Duodenal mucosa (tissue), 2 donors: Measurements from ENCODE around the gene IBTK.

Source experiments
- H3K27ac ChIP-seq: one replicate; pipeline ENCODE4 v1.7.0; 2013; ENCODE audit warnings: low read depth, low read length
- H3K27me3 ChIP-seq, 2 donors: one replicate each; pipeline ENCODE4 v1.7.0; 2013; ENCODE audit warnings: low read length in 2 of 2, control low read depth in 1 of 2; ENCODE audit not compliant: insufficient read depth in 2 of 2, control insufficient read depth in 1 of 2
- H3K36me3 ChIP-seq, 2 donors: one replicate each; pipeline ENCODE4 v1.7.0; 2013; ENCODE audit warnings: low read length in 2 of 2, control low read depth in 1 of 2; ENCODE audit not compliant: insufficient read depth in 2 of 2, control insufficient read depth in 1 of 2
- H3K4me1 ChIP-seq, 2 donors: one replicate each; pipeline ENCODE4 v1.7.0; 2013; ENCODE audit warnings: low read length in 2 of 2, control low read depth in 1 of 2; ENCODE audit not compliant: insufficient read depth in 2 of 2, control insufficient read depth in 1 of 2
- H3K4me3 ChIP-seq, 2 donors: one replicate each; pipeline ENCODE4 v1.7.0; 2013; ENCODE audit warnings: low read length in 2 of 2, low read depth in 1 of 2
- H3K9ac ChIP-seq, 2 donors: one replicate each; pipeline ENCODE4 v1.7.0; 2013; ENCODE audit warnings: low read length in 2 of 2, low read depth in 1 of 2
- H3K9me3 ChIP-seq, 2 donors: one replicate each; pipeline ENCODE4 v1.7.0; 2013; ENCODE audit warnings: low read length in 2 of 2, control low read depth in 1 of 2; ENCODE audit not compliant: control insufficient read depth in 1 of 2

The IBTK gene

DNA sequence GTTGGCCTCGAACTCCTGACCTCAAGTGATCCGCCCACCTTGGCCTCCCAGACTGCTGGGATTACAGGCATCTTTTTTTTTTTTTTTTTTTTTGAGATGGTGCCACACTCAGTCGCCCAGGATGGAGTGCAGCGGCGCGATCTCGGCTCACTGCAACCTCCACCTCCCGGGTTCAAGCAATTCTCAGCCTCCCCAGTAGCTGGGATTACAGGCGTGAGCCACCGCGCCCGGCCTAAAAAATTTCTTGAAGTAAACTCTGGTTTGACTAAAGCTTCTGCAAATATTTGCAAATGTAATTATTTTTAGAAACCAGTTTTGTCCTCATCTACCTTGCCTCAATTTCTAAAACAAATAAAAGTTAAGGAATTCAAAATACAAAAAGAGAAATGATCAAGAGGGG, 1.2 kb downstream of the IBTK start:
- peak overlapping the region; percentile 94 to 99 for H3K9ac ChIP-seq
- H3K4me1 ChIP-seq = peaks cover 19 to 31% of the 10 kb centered on the region in 2 donors
- no peaks in the 10 kb centered on the region for H3K9me3 ChIP-seq
- no peak overlapping the region for H3K27ac ChIP-seq
- peak overlapping the region; percentile 91 to 95 for H3K4me3 ChIP-seq
- no peaks in the 10 kb centered on the region for H3K36me3 ChIP-seq
- no peaks in the 10 kb centered on the region for H3K27me3 ChIP-seq

DNA sequence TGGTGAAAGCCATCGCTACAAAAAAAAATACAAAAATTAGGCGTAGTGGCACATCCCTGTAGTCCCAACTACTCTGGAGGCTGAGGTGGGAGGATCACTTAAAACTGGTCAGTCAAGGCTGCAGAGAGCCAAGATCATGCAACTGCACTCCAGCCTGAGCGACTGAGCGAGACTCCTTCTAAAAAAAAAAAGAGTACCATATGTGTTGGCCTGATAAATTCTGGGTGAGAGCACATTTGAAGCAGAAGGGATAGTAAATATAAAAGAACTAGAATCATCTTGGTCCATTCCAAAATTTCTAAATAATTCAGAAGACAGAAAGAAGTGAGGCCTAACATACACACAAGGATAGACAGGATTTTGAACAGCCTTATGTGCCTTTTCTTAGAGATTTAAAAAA, 2.2 kb downstream of the IBTK start:
- Histone ChIP-seq H3K27ac (no peak overlapping the region), H3K27me3 (no peaks in the 10 kb centered on the region), H3K4me1 (peaks cover 19 to 31% of the 10 kb centered on the region in 2 donors), H3K9me3 (no peaks in the 10 kb centered on the region), H3K36me3 (no peaks in the 10 kb centered on the region), H3K9ac (no peak overlapping the region), H3K4me3 (no peak overlapping the region)

DNA sequence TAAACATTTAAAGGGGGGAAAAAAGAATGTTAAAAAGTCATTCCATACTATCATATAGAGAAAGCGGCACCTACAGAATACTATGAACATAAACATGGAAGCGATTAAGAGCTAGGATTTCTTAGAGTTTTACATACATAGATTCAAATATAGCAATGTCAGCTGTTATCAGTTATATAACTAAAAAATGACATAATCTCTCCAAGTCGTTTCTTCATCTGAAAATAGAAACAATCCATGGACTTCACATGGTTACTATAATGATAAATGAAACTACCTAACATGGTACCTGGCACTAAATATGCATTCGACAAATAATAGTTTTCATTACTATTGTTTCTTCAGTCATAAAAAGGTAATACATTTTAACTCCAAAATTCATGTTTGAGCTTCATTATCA, 3.7 kb downstream of the IBTK start:
- no peak overlapping the region for H3K27ac ChIP-seq
- H3K4me3 ChIP-seq = no peak overlapping the region

DNA sequence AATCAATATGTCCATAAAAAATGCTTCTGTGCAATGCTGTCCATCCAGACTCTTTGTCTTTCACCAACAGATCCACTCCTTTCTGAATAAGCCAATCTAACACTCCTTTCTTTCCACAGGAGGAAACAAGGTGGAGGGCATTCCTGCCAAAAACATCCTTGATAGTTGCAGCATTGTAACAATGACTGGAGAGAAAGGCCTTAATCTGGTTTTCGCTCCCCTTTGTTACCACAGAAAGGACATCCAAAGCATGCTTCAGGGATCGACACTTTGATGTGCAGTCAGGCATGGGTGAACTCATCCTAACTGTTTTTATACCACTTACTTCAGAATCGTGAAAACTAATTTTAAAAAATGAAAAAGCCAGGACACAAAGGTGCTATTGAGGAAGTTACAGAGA, 7.4 kb downstream of the IBTK start:
- no peaks in the 10 kb centered on the region for H3K9me3 ChIP-seq
- no peak overlapping the region for H3K27ac ChIP-seq

More for the DNA sequence above, 3.7 kb downstream of the IBTK start:
- peaks cover 19 to 31% of the 10 kb centered on the region in 2 donors for H3K4me1 ChIP-seq
- H3K9ac ChIP-seq = no peak overlapping the region
- H3K9me3 ChIP-seq = no peaks in the 10 kb centered on the region
- no peaks in the 10 kb centered on the region for H3K27me3 ChIP-seq
- H3K36me3 ChIP-seq = peaks cover 5 to 8% of the 10 kb centered on the region in 2 donors

DNA sequence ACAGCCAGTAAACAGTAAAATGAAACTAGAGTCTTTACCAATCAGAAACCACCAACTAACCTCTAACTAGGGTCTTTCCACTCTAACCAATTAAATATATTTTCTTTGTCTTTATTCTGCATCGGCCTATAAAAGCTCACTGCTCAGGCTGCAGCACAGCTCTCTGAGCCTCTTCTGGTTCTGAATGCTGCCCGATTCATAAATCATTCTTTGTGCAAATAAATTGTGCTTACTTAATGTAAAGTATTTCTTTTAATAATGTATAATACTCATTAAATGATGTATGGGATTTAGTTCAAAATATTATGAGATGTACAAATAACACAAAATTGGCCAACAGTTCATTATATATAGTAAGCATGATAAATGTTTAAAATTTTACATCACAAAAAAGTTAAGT, 7.9 kb downstream of the IBTK start:
- Histone ChIP-seq H3K4me1 (peaks cover 2 to 10% of the 10 kb centered on the region in 2 donors), H3K4me3 (no peak overlapping the region), H3K27ac (no peak overlapping the region), H3K27me3 (no peaks in the 10 kb centered on the region), H3K36me3 (peaks cover 13 to 14% of the 10 kb centered on the region in 2 donors), H3K9ac (no peak overlapping the region), H3K9me3 (no peaks in the 10 kb centered on the region)

More for the DNA sequence above, 7.4 kb downstream of the IBTK start:
- peaks cover 4 to 11% of the 10 kb centered on the region in 2 donors for H3K4me1 ChIP-seq
- H3K9ac ChIP-seq = no peak overlapping the region
- H3K36me3 ChIP-seq = peaks cover 11 to 14% of the 10 kb centered on the region in 2 donors
- no peak overlapping the region for H3K4me3 ChIP-seq
- H3K27me3 ChIP-seq = no peaks in the 10 kb centered on the region

DNA sequence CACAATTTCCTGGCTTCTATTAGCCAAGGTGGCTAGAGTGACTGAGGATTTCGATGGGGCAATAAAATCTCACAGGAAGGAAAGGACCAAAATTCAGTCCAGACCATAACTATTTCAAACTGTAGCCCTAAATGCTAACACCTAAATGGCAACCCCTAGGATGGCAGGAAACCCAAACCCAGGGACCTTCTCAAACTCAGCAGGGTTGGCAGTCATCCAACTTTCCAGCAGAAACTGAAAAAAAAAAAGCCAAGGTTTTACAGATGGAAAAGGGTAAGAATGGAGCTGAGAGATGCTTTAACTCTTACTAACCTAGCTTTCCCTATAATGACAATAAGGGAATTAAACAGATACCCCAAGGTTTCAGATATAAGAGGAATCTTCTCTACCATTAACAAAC, 10.5 kb downstream of the IBTK start:
- H3K9ac ChIP-seq = no peak overlapping the region
- H3K9me3 ChIP-seq = no peaks in the 10 kb centered on the region
- peaks cover 13 to 23% of the 10 kb centered on the region in 2 donors for H3K36me3 ChIP-seq

DNA sequence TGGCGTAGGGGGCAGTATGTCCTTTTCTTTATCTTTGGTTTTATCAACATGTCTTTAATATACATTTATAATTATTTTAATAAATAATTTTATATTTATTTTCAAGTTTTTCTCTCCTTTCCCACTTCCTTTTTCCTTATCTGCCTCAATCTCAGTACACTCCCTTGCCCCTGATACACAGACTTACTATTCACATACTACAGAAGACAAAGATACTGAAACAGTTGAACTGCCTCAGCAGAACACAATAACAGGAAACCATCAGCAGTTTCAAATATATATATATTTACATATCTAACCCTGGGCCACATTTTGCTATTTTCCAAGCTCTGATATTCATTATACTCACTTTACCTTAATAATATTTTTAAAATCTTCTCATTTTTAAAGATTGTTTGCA, 19.8 kb downstream of the IBTK start:
- H3K9ac ChIP-seq = no peak overlapping the region
- no peaks in the 10 kb centered on the region for H3K4me1 ChIP-seq
- H3K9me3 ChIP-seq = no peaks in the 10 kb centered on the region
- H3K27me3 ChIP-seq = no peaks in the 10 kb centered on the region
- no peak overlapping the region for H3K27ac ChIP-seq
- no peak overlapping the region for H3K4me3 ChIP-seq
- H3K36me3 ChIP-seq = peaks cover 25 to 47% of the 10 kb centered on the region in 2 donors

More for the DNA sequence above, 10.5 kb downstream of the IBTK start:
- H3K27ac ChIP-seq = no peak overlapping the region
- no peaks in the 10 kb centered on the region for H3K27me3 ChIP-seq
- no peak overlapping the region for H3K4me3 ChIP-seq
- no peaks in the 10 kb centered on the region for H3K4me1 ChIP-seq

DNA sequence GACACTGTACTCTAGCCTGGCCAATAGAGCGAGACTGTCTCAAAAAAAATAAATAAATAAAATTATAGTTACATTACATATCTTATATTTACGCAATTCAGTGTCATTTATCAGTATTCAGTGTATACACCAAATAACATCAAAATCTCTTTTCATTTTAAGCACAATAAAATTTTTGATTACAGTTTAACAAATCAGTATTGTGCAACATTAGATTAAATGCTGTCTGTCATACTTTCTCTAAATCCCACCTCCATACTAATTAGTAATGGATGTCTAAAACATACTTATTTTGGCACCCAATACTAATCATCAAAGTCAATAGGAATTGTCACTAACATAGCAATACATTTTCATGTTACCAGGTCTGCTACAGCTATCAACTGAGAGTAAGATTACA, 27.4 kb downstream of the IBTK start:
- Histone ChIP-seq H3K9ac (no peak overlapping the region), H3K27ac (no peak overlapping the region), H3K27me3 (no peaks in the 10 kb centered on the region), H3K4me1 (no peaks in the 10 kb centered on the region), H3K9me3 (no peaks in the 10 kb centered on the region), H3K36me3 (peaks cover 21 to 75% of the 10 kb centered on the region in 2 donors), H3K4me3 (no peak overlapping the region)

DNA sequence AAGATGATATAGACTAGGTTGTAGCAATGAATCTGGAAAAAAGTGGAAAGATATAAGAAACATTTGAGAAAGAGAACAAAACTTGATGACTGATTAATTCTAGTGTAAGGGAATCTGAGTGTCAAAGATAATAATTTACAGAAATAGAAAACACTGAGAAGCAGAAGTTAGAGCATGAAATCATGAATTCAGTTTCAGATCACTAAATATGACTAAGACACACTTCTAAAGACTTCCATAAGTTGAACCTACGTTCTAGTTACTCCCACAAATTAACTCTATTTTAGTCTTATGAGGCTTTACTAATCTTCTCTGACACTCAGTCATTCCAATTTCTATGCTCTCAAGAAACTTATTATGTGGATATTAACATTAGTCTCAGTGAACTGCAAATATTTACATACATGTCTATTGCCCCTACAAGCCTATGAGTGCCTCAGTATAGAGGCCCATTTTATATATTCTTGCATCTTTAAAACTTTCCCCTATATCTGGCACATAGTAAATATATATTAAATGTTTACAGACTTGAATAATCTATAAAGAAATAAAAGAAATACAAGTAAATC, 30.4 kb downstream of the IBTK start:
- H3K9ac ChIP-seq = no peak overlapping the region
- H3K27ac ChIP-seq = no peak overlapping the region
- no peak overlapping the region for H3K4me3 ChIP-seq
- no peaks in the 10 kb centered on the region for H3K4me1 ChIP-seq
- H3K9me3 ChIP-seq = no peaks in the 10 kb centered on the region
- no peaks in the 10 kb centered on the region for H3K27me3 ChIP-seq
- peaks cover 25 to 72% of the 10 kb centered on the region in 2 donors for H3K36me3 ChIP-seq

DNA sequence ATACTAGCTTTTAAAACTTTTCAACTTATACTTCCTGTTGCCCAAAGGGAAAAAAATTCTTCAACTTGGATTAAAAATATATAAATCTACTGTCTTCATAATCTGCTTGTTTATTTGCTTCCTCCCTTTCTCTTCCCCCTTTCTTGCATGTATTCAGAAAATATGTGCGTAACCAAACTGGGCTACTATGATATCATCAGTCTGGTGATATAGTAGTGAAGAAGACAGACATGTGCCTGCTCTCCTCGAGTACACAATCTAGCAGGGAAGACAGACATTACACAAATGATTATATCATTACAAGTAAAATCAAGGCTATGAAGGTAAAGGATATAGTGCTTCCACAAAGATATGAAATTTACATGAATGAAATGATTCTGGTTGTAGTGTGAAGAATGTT, 31.0 kb downstream of the IBTK start:
- no peak overlapping the region for H3K9ac ChIP-seq
- H3K4me1 ChIP-seq = no peaks in the 10 kb centered on the region
- no peaks in the 10 kb centered on the region for H3K27me3 ChIP-seq
- H3K27ac ChIP-seq = no peak overlapping the region
- H3K36me3 ChIP-seq = peaks cover 25 to 71% of the 10 kb centered on the region in 2 donors
- no peaks in the 10 kb centered on the region for H3K9me3 ChIP-seq
- H3K4me3 ChIP-seq = no peak overlapping the region
